B cell (primary cell): ENCODE results near the gene UBASH3B. TPM values are rescaled to one million over a fixed set of nuclear protein-coding genes. Genes with fewer than 3 reads are reported as not detected.

Experiments used
- ATAC-seq: fragments of 200-7000 bp; cut with Tn5 transposase; one replicate; pipeline ENCODE4 v1.10.0; 2021; ENCODE audit warnings: low read depth, mild to moderate bottlenecking, moderate number of reproducible peaks, moderate library complexity
- CTCF ChIA-PET: fragments of 350-600 bp; sonication (Branson Sonifier 250); formaldehyde crosslinking; loops from one replicate; lab custom pipeline; 2021; ENCODE audit warnings: antibody characterized with exemption, inconsistent platforms; lab: Charles Lee
- POLR2A ChIA-PET: fragments of 350-600 bp; sonication (Branson Sonifier 250); formaldehyde crosslinking; loops from one replicate; lab custom pipeline; 2021; ENCODE audit warnings: antibody characterized with exemption; lab: Charles Lee
- DNase-seq: peaks from one replicate; pipeline ENCODE4 v3.0.0; 2013
- H2AFZ ChIP-seq: 2 replicates; pipeline ENCODE4 v1.6.1; 2012; ENCODE audit warnings: mild to moderate bottlenecking, low read depth, low read length; ENCODE audit not compliant: insufficient read depth, poor library complexity, severe bottlenecking
- H3K27ac ChIP-seq, 2 donors: 1 replicate in 1 of 2; 2 replicates in 1 of 2; pipeline ENCODE4 v1.5.1; 2012 to 2013; ENCODE audit warnings: low read length in 2 of 2, mild to moderate bottlenecking in 2 of 2, moderate library complexity in 1 of 2
- H3K27me3 ChIP-seq, 4 experiments: fragments of 200-600 bp in 1 of 4; sonication (generic) in 1 of 4; replicated peaks in 1 of 4; 1 replicate in 2 of 4; 2 replicates in 2 of 4; pipeline versions ENCODE4 v1.6.1 to v1.7.0; 2013 to 2016; ENCODE audit warnings: low read length in 3 of 4, mild to moderate bottlenecking in 2 of 4, mixed read lengths in 1 of 4, moderate library complexity in 1 of 4; ENCODE audit not compliant: insufficient read depth in 4 of 4, control insufficient read depth in 3 of 4; ENCODE audit errors: control extremely low read depth in 1 of 4
- H3K36me3 ChIP-seq, 2 experiments: replicated peaks in 1 of 2; 1 replicate in 1 of 2; 2 replicates in 1 of 2; pipeline versions ENCODE4 v1.6.1 to v1.7.1; 2013; ENCODE audit warnings: low read length in 1 of 2; ENCODE audit not compliant: insufficient read depth in 2 of 2, control insufficient read depth in 1 of 2; ENCODE audit errors: control extremely low read depth in 1 of 2, extremely low read depth in 1 of 2
- H3K4me1 ChIP-seq, 2 donors: fragments of 200-600 bp in 1 of 2; sonication (generic) in 1 of 2; 1 replicate in 1 of 2; 2 replicates in 1 of 2; pipeline versions ENCODE4 v1.5.1 to v1.6.1; 2013 to 2017; ENCODE audit warnings: low read length in 2 of 2; ENCODE audit not compliant: control insufficient read depth in 2 of 2, insufficient read depth in 2 of 2
- H3K4me2 ChIP-seq: replicated peaks from 2 replicates; pipeline ENCODE3; 2012; ENCODE audit warnings: mild to moderate bottlenecking, low read depth, low read length; ENCODE audit not compliant: poor library complexity, severe bottlenecking
- H3K4me3 ChIP-seq, 5 experiments: fragments of 200-600 bp in 1 of 5; sonication (generic) in 1 of 5; 1 replicate in 3 of 5; 2 replicates in 2 of 5; pipeline versions ENCODE4 v1.5.1 to v1.7.0; 2011 to 2016; ENCODE audit warnings: low read length in 4 of 5, mild to moderate bottlenecking in 4 of 5, low read depth in 2 of 5, control low read depth in 1 of 5, moderate library complexity in 1 of 5; ENCODE audit not compliant: insufficient read depth in 1 of 5; ENCODE audit errors: control extremely low read depth in 1 of 5, extremely low read depth in 1 of 5
- H3K79me2 ChIP-seq: fragments of 200-600 bp; sonication (generic); one replicate; pipeline ENCODE4 v1.6.0; 2016; ENCODE audit warnings: low read length; ENCODE audit not compliant: control insufficient read depth, insufficient read depth
- H3K9ac ChIP-seq: fragments of 200-600 bp; sonication (generic); 2 replicates; pipeline ENCODE4 v1.6.1; 2017; ENCODE audit warnings: mild to moderate bottlenecking, low read length, moderate library complexity
- H3K9me3 ChIP-seq, 3 donors: one replicate each; pipeline versions ENCODE4 v1.6.1 to v1.7.1; 2013; ENCODE audit warnings: low read length in 2 of 3; ENCODE audit not compliant: control insufficient read depth in 2 of 3, insufficient read depth in 1 of 3; ENCODE audit errors: control extremely low read depth in 1 of 3
- H4K20me1 ChIP-seq: 2 replicates; pipeline ENCODE4 v1.6.0; 2012; ENCODE audit warnings: mild to moderate bottlenecking, low read length; ENCODE audit not compliant: insufficient read depth, control insufficient read depth, poor library complexity, severe bottlenecking
- H3K27ac Mint-ChIP-seq: one replicate; pipeline ENCODE4 v1.8.0; 2021; ENCODE audit warnings: mixed read lengths
- H3K27me3 Mint-ChIP-seq: one replicate; pipeline ENCODE4 v1.8.0; 2021; ENCODE audit warnings: mixed read lengths
- H3K4me1 Mint-ChIP-seq: one replicate; pipeline ENCODE4 v1.8.0; 2021; ENCODE audit warnings: mixed read lengths
- H3K4me3 Mint-ChIP-seq: one replicate; pipeline ENCODE4 v1.8.0; 2021; ENCODE audit warnings: mixed read lengths
- H3K9me3 Mint-ChIP-seq: one replicate; pipeline ENCODE4 v1.8.0; 2022; ENCODE audit warnings: mixed read lengths; ENCODE audit not compliant: insufficient read depth
- CTCF ChIP-seq: fragments of 200-600 bp; IDR thresholded peaks from one replicate; pipeline ENCODE4 v1.8.0; 2022; ENCODE audit warnings: antibody characterized with exemption, mild to moderate bottlenecking
- EZH2 ChIP-seq: IDR thresholded peaks from 2 replicates; pipeline ENCODE4 v1.6.1; 2012; ENCODE audit warnings: borderline replicate concordance, low read depth, mild to moderate bottlenecking, moderate library complexity, low read length; ENCODE audit not compliant: insufficient read depth, poor library complexity, severe bottlenecking
- WGBS: methylation state at CpG from one replicate; pipeline ENCODE4 v1.1.5; 2013; ENCODE audit warnings: missing lambda C conversion rate; ENCODE audit not compliant: insufficient coverage; 5-methylcytosine and 5-hydroxymethylcytosine counted together
- intact Hi-C: fragments of 100-400 bp; cut with micrococcal nuclease; formaldehyde crosslinking; loops from one replicate; pipeline ENCODE4 v1.10.0; 2022
- polyA plus RNA-seq: library from polyadenylated mRNA; depleted of rRNA; stranded (reverse); fragments of >200 nt; gene quantifications from 2 replicates; pipeline ENCODE4 v1.2.3, GENCODE V29; 2012
- total RNA-seq, 2 donors: library from RNA; stranded (reverse); fragments of 120-200 nt in 1 of 2; gene quantifications; 1 replicate in 1 of 2; 2 replicates in 1 of 2; pipeline versions ENCODE4 v1.2.3 to v1.2.4, GENCODE V29; 2013 to 2022

UBASH3B gene
- total and polyA plus RNA-seq, 2 donors (not counting 1 experiment from before 2014, with no cell fraction given) = 2.3 to 3.6 TPM

GRCh38 chr11:122851366-122851966, 195.9 kb downstream of the UBASH3B start:
- 48% methylated on average over 6 of the region's 12 CpGs for WGBS
- peak overlapping the region; percentile 34 to 59 for H3K27ac ChIP-seq

More at GRCh38 chr11:122851366-122851966, 195.9 kb downstream of the UBASH3B start:
- peak overlapping the region in 4 of 5 experiments; percentile 27 to 50 (median 34) for H3K4me3 ChIP-seq
- Mint-ChIP-seq H3K4me1 (peaks cover 27% of the 10 kb centered on the region), H3K9me3 (no peaks in the 10 kb centered on the region), H3K27me3 (no peaks in the 10 kb centered on the region), H3K27ac (peak overlapping the region; percentile 73), H3K4me3 (peak overlapping the region; percentile 78)
- H3K79me2 ChIP-seq = no peaks in the 10 kb centered on the region
- TF ChIP-seq CTCF (no peak), EZH2 (no peak)
- peak overlapping the region; percentile 59 for H3K4me2 ChIP-seq
- DNase-seq = peak; percentile 71
- H3K4me1 ChIP-seq = peaks cover 14 to 30% of the 10 kb centered on the region in 2 donors
- H2AFZ ChIP-seq = peak overlapping the region; percentile 49
- no peaks in the 10 kb centered on the region for H3K27me3 ChIP-seq
- ATAC-seq = peak; percentile 94
- intact Hi-C loops = loop anchor here (1.0 to 10.0 kb wide), 3 partner anchors 8 to 1197 kb away; no protein-coding TSS in a partner anchor
- CTCF ChIA-PET = interaction anchor here (0.6 to 9.1 kb wide), 21 partner anchors 7 to 271 kb away, joined by 3 to 319 read pairs (median 23); no protein-coding TSS in a partner anchor
- POLR2A ChIA-PET = interaction anchor here (0.6 to 1.6 kb wide), 3 partner anchors 55 to 211 kb away, joined by 3 to 5 read pairs (median 4); partner anchors contain the start of gene HSPA8
- no peaks in the 10 kb centered on the region for H4K20me1 ChIP-seq
- H3K9me3 ChIP-seq = no peaks in the 10 kb centered on the region
- H3K36me3 ChIP-seq = no peaks in the 10 kb centered on the region
- peak overlapping the region; percentile 45 for H3K9ac ChIP-seq
